Endothelial cell of umbilical vein (primary cell): ENCODE results near the gene NEDD4L.

Experiments
- CTCF ChIP-seq, 2 donors: IDR thresholded peaks; 1 replicate in 1 of 2; 2 replicates in 1 of 2; pipeline ENCODE4 v1.5.1; 2011; ENCODE audit warnings: low read length in 2 of 2, mild to moderate bottlenecking in 2 of 2, moderate library complexity in 2 of 2, control low read depth in 1 of 2, inconsistent platforms in 1 of 2, low read depth in 1 of 2; ENCODE audit not compliant: insufficient read depth in 1 of 2; ENCODE audit errors: extremely low read depth in 1 of 2
- EZH2 ChIP-seq: IDR thresholded peaks from 2 replicates; pipeline ENCODE4 v1.6.1; 2012; ENCODE audit warnings: borderline replicate concordance, low read depth, mild to moderate bottlenecking, moderate library complexity, low read length, inconsistent platforms; ENCODE audit not compliant: severe bottlenecking
- FOS ChIP-seq: IDR thresholded peaks from 2 replicates; pipeline ENCODE4 v1.6.1; 2011; ENCODE audit warnings: mild to moderate bottlenecking, low read length, moderate library complexity, borderline replicate concordance; ENCODE audit not compliant: insufficient read depth
- GATA2 ChIP-seq: IDR thresholded peaks from 2 replicates; pipeline ENCODE4 v1.7.0; 2011; ENCODE audit warnings: low read depth, mild to moderate bottlenecking, moderate library complexity, mixed read lengths, low read length; ENCODE audit not compliant: insufficient read length, insufficient read depth
- MAX ChIP-seq: IDR thresholded peaks from 2 replicates; pipeline ENCODE4 v1.6.1; 2011; ENCODE audit not compliant: insufficient read depth, insufficient read length
- MYC ChIP-seq: IDR thresholded peaks from one replicate; pipeline ENCODE4 v1.6.1; 2011; ENCODE audit warnings: mild to moderate bottlenecking, low read depth, low read length
- POLR2A ChIP-seq: IDR thresholded peaks from 2 replicates; pipeline ENCODE4 v1.6.1; 2012; ENCODE audit warnings: low read depth, mild to moderate bottlenecking, control low read depth, low read length
- POLR2AphosphoS5 ChIP-seq: IDR thresholded peaks from 2 replicates; pipeline ENCODE4 v1.6.1; 2012; ENCODE audit warnings: low read depth, mild to moderate bottlenecking, control low read depth, low read length, moderate library complexity; ENCODE audit not compliant: insufficient read depth

- TF ChIP-seq CTCF (IDR thresholded peaks at IDR 0.05; ENCODE audit: extremely low read depth in 1 of 2, insufficient read depth in 1 of 2, low read depth in 1 of 2, low read length in 2 of 2) (no peak), POLR2A (no peak), MAX (no peak), EZH2 (no peak), POLR2AphosphoS5 (no peak), FOS (no peak), MYC (no peak), GATA2 (no peak)
Measured at GRCh38 chr18:58195278-58195765, 151.3 kb downstream of the NEDD4L start.
